Measurements from ENCODE around the gene NRDE2.
"Not testable (repeated sequence)": the region's sequence is repeated elsewhere in the genome, so short reads cannot be mapped to it uniquely, and the experiment has no call there.

NRDE2 gene

GRCh38 chr14:90341784-90342183 lies 10.0 kb upstream of the NRDE2 start:
- DNase-seq (ENCODE audit: low read depth), result no peak

GRCh38 chr14:90341232-90341631 lies 9.5 kb upstream of the NRDE2 start:
- DNase-seq (ENCODE audit: low read depth), result not testable (repeated sequence)

DNA sequence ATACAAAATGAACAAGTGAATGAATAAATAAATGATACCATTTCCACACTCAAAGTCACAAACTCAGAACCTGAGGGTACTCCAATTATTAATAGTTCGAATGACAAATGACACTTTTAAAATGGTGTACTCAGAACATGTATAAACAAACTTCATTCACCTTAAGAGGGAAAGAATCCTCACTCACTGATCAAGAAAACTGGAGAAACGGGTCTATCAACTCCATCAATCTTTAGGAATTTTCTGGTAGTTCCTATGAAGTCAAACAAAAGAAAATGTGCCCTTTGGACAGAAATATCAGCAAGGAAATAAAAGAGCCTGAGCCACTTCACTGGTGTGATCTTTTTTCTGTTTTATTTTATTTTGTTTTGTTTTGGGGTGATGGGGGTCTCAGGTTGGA lies 5.2 kb upstream of the NRDE2 start:
- no peak for DNase-seq (ENCODE audit: low read depth)

GRCh38 chr14:90336401-90336800 lies 4.7 kb upstream of the NRDE2 start:
- no peak for DNase-seq (ENCODE audit: low read depth)

DNA sequence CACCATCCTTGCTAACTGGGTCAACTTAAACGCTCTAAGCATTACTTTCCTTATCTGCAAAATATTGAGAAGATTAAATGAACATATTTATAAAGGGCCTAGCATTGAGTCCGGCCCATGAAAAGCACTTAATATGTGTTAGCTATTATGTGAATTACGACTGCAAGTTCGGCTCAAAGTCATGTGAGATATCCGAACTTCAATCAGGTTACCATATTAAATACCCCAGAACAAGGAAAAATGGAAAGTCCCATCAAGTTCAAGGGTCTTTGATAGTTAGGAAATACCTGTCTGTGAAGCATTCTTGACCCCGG lies 487 bp upstream of the NRDE2 start:
- DNase-seq (ENCODE audit: low read depth), result no peak

DNA sequence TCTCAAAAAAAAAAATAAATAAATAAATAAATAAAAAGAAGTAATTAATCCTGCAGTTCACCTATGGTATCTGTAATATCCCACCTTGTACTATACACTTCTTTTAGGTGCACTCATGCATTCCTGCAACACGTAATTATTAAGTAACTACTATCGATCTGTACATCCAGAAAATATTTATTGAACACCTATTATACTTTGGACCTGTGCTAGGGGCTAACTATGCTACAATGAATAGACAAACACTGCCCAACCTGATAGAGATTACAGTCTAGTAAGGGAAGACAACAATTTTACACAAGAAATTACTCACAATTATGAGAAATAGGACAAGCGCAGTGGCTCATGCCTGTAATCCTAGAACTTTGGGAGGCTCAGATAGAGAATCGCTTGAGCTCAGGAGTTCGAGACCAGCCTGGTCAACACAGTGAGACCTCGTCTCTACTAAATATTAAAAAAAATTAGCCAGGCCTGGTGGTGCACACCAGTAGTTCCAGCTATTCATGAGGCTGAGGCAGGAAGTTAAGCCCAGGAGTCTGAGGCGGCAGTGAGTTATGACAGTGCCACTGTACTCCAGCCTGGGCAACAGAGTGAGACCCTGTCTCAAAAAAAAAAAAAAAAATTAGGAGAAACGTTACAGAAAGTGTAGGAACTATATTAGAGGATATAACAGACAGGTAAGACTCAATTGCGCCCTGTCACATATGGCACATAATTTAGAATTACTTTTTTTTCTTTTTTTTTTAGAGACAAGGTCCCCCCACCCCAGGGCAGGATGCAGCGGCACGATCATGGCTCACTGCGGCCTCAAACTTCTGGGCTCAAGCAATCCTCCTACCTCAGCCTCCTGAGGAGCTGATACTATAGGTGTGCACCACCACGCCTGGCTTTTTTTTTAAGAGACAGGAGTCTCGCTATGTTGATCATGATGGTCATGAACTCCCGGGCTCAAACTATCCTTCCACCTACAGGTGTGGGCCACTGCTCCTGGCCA lies 1.2 kb downstream of the NRDE2 start:
- no peak for DNase-seq (ENCODE audit: low read depth)

- no peak for DNase-seq (ENCODE audit: low read depth)
These were observed 9.8 kb downstream of the NRDE2 start for GRCh38 chr14:90321891-90322290.

DNA sequence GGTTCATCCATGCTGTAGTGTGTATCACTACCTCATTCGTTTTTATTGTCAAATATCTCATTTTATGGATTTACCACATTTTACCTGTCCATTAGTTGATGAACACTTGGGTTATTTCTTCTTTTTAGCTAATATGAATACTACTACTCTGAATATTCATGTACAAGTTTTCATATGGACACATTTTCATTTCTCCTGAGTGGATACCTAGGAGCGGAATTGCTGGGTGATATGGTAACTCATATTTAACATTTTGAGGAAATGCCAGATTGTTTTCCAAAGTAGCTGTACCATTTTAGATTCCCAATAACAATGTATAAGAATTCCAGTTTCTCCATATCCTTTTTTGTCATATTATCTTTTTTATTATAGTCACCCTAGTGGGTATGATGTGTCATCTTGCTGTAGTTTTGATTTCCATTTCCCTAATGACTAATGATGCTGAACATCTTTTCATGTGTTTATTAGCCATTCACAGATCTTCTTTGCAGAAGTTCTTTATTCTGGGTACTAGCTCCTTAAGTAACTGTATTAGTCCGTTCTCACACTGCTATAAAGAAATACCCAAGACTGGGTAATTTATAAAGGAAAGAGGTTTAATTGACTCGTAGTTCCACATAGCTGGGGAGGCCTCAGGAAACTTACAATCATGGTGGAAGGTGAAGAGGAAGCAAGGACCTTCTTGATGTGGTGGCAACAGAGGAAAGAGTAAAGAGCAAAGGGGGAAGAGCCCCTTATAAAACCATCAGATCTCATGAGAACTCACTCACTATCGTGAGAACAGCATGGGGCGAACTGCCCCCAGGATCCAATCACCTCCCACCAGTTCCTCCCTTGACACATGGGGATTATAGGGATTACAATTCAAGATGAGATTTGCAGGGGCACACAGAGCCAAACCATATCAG lies 11.9 kb downstream of the NRDE2 start:
- no peak for DNase-seq (ENCODE audit: low read depth)

GRCh38 chr14:90319173-90319572 lies 12.6 kb downstream of the NRDE2 start:
- no peak for DNase-seq (ENCODE audit: low read depth)

DNA sequence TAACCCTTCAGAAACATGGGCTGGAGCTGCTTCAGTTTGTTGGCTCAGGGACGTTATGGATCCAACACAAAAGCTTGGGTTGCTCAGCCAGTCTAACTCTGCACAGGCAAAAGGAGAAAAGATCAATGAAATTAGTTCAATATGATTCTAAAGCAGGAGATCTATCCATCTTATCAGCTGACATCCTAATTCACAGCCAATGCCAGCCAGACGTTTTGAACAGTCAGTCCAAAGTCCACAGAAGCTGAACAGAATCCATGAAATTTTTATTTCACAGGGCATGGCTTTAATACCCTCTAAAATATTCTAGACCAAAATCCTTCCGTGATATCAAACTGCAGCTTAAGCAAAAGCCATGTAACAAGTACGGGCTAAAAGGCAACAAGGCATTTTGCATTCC lies 13.7 kb downstream of the NRDE2 start:
- no peak for DNase-seq (ENCODE audit: low read depth)

- no peak for DNase-seq (ENCODE audit: low read depth)
These were observed 14.5 kb downstream of the NRDE2 start for GRCh38 chr14:90317286-90317685.

DNA sequence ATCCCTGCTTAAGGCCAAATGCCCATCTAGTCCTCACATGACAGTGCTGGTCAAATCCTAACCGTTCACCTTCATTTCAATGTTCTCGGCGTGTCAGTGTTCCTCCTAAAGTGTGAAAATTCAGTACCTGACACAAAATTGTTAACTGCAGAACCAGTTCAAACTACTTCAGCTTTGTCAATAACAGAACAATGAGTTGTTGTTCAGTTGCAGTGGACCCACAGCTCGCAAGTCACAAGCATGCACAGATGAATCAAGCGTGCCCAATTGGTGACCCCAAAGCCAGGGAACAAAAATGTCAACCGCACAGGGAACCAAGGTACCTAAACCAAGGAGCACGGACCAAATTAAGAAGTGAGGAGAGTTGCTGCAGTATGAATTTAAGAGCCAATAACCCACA lies 23.2 kb downstream of the NRDE2 start:
- no peak for DNase-seq (ENCODE audit: low read depth)

DNA sequence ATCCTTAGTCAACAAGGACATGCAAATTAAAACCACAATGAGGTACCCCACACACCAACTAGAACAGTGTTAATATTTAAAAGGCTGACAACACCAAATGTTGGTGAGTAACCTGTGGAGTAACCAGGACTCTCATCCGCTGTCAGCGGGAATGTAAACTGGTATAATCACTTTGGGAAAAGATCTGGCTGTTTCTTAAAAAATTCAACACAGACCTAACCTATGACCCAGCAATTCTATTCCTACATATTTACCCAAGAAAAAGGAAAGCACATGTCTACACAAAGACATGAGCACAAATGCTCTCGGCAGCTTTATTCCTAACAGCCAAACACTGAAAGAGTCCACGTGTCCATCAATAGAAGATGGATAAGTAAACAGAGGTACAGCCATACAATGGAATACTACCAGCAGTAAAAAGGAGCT lies 26.6 kb downstream of the NRDE2 start:
- DNase-seq (ENCODE audit: low read depth), result no peak

DNA sequence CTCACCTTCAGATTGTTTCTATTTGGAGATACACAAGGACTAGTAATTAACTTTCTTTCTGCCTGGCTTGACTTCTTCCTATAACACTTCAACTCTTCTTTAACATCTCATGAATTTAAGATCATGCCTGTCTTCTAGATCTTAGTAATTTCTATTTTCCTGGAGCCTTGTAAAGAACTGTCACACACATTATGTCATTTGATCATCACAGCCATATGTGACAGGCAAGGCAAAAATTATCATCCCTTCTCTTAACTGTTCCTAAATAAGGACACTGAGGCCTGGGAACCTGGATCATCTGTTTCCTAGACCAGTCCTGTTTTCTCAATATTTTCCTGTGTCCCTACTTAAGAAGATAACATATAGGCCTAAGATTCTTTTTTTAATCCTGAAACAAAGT lies 27.2 kb downstream of the NRDE2 start:
- DNase-seq (ENCODE audit: low read depth), result no peak

DNA sequence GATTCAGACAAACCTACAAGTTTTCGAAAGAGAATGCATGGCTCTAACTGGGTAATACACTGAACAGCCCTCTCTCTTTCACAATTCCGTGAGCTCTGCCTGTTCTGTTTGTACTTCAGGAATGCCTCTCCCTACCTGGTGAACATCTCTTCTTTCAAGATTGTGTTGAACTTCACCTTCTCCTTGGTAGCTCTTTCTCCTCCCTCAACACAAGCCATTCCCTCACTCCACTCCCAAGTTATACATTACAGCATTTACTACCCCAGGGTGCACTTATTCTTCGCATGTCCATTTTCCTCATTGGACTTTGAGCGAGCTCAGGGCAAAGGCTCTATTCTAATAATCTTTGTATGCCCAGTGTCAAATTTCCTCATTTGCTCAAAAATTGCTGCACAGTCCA lies 28.3 kb downstream of the NRDE2 start:
- DNase-seq (ENCODE audit: low read depth), result no peak

DNA sequence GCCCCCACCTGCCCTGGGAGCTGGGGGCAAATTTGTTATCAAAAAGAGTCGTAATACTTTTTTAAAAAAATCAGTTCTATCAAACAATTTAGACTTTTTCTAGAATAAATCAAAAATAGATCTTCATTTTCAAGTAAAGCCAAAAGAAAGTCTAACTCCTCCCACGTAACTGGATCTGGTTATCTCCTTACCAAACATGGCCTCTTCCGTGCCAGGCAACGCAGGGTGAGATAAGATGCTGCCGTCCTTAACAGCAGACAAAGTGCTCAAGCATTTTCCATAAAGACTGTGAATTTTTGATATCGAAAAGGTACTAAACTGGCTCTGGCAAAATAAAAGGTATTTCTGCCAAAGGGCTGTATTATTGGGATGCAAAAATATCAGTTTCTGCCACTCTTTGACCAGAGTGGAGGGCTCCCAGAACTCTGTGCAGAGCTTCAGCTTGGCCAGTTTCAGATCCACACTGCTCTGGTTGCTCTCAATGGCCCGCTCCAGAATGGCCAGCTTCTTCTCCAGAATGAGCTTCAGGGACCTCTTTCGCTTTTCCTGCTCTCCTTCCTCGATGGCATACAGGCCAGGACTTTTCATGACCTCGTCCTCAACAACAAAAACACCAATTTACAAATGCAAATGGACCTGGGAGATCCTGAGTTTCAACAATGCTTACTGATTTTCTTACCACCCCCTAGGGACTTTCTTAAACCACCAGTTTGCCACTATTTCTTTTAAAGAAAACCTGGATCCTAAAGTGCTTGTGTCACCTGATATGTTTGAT lies 29.0 kb downstream of the NRDE2 start:
- DNase-seq (ENCODE audit: low read depth), result no peak

DNA sequence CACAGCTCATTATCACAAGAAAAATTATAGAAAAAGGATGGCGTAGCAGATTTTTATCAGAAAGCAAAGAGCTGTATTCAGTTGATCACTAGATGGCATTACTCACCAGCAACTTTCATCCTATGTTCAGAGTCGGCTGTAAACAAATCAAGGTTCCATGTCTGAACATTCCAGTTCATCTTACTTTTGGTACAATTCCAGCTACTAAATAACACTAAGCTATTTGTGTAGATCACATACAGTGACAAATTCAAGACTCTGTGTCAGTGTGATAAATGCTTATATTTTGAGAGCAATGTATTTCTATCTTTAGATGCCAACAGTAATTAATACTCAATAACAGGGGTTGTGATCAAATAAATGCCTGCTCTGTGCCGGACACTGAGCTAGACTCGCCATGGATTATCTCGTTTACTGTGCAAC lies 30.1 kb downstream of the NRDE2 start:
- no peak for DNase-seq (ENCODE audit: low read depth)

- DNase-seq (ENCODE audit: low read depth), result no peak
These were observed 30.6 kb downstream of the NRDE2 start for GRCh38 chr14:90301122-90301521.

DNA sequence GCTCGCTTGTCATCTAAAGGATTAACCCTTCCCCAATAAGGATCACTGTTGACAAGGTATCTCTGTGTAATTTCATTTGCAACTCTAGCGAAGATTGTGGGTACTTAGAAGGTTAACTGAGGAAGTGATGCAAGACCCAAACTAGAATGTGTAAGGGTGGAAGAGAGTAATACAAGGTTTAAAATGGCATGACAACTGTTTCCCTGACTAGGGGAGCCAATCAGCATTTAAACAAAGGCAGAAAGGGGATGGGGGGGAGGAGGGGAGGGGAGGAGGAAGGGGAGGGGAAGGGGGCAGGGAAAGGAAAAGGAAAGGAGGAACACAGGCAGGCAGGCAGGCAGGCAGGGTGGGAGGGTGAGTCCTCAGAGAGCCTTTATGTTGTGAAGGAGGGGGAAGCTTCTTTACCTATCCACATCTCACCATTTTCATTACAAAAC lies 31.1 kb downstream of the NRDE2 start:
- no peak for DNase-seq (ENCODE audit: low read depth)

DNA sequence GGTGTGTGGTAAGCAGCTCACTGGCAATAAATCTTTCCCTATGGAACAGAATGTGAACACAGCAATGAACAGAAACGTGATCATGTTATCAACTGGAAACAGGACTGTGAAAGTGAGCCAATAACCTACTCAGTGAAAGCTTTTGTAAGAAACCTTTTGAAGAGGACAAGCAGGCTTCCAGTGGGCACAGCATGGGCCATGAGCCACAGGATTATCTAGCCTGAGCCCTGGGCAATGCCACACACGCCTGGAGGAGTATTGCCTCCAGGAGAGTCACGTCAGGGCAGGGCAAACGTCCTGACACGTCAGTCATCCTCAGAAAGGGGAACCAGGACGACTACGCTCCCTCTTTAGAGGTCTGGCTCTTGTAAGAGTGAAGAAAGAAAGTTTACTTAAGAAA lies 32.3 kb downstream of the NRDE2 start:
- no peak for DNase-seq (ENCODE audit: low read depth)

- DNase-seq (ENCODE audit: low read depth), result no peak
These were observed 33.7 kb downstream of the NRDE2 start for GRCh38 chr14:90297876-90298629.
